Hepatocyte (in vitro differentiated cells): ENCODE measurements around the gene LDHAL6B. TPM values are rescaled to one million over a fixed set of nuclear protein-coding genes. Genes with fewer than 3 reads are reported as not detected.

Experiments
- DNase-seq: peaks from one replicate; pipeline ENCODE4 v3.0.0-alpha.2; 2016; ENCODE audit warnings: low spot score
- H2AFZ ChIP-seq: fragments of 200-600 bp; sonication (generic); 2 replicates; pipeline ENCODE4 v1.6.0; 2016; ENCODE audit warnings: antibody characterized with exemption, mild to moderate bottlenecking
- H3K27ac ChIP-seq: fragments of 200-600 bp; sonication (generic); 2 replicates; pipeline ENCODE4 v1.5.1; 2016; ENCODE audit warnings: mild to moderate bottlenecking
- H3K27me3 ChIP-seq: fragments of 200-600 bp; sonication (generic); 2 replicates; pipeline ENCODE4 v1.6.1; 2016
- H3K36me3 ChIP-seq: fragments of 200-600 bp; sonication (generic); replicated peaks from 2 replicates; pipeline ENCODE4 v1.5.1; 2016; ENCODE audit warnings: low read depth; ENCODE audit not compliant: insufficient read depth
- H3K4me1 ChIP-seq: fragments of 200-600 bp; sonication (generic); 2 replicates; pipeline ENCODE4 v1.5.1; 2016; ENCODE audit warnings: mild to moderate bottlenecking, moderate library complexity; ENCODE audit not compliant: insufficient read depth
- H3K4me2 ChIP-seq: fragments of 200-600 bp; sonication (generic); 2 replicates; pipeline ENCODE4 v1.6.0; 2016
- H3K4me3 ChIP-seq: fragments of 200-600 bp; sonication (generic); 2 replicates; pipeline ENCODE4 v1.5.1; 2016; ENCODE audit warnings: mild to moderate bottlenecking
- H3K79me2 ChIP-seq: fragments of 200-600 bp; sonication (generic); 2 replicates; pipeline ENCODE4 v1.6.0; 2017; ENCODE audit warnings: mild to moderate bottlenecking
- H3K9me2 ChIP-seq: fragments of 200-600 bp; sonication (generic); replicated peaks from 2 replicates; pipeline ENCODE4 v1.6.0; 2017; ENCODE audit warnings: mild to moderate bottlenecking; ENCODE audit not compliant: insufficient read depth
- H3K9me3 ChIP-seq: fragments of 200-600 bp; sonication (generic); 2 replicates; pipeline ENCODE4 v1.5.1; 2016; ENCODE audit warnings: low read depth, mild to moderate bottlenecking
- H4K20me1 ChIP-seq: fragments of 200-600 bp; sonication (generic); 2 replicates; pipeline ENCODE4 v1.6.0; 2016; ENCODE audit warnings: mild to moderate bottlenecking; ENCODE audit not compliant: insufficient read depth, poor library complexity, severe bottlenecking
- CTCF ChIP-seq: fragments of 200-600 bp; sonication (generic); IDR thresholded peaks from 2 replicates; pipeline ENCODE4 v1.5.1; 2016; ENCODE audit warnings: antibody characterized with exemption, mild to moderate bottlenecking; ENCODE audit not compliant: poor library complexity
- EZH2 ChIP-seq: fragments of 200-600 bp; sonication (generic); IDR thresholded peaks from 2 replicates; pipeline ENCODE4 v1.6.1; 2016; ENCODE audit warnings: antibody characterized with exemption, mild to moderate bottlenecking, borderline replicate concordance
- EZH2phosphoT487 ChIP-seq: fragments of 200-600 bp; sonication (generic); IDR thresholded peaks from one replicate; pipeline ENCODE4 v1.6.1; 2018; ENCODE audit warnings: antibody characterized with exemption, mild to moderate bottlenecking, low read depth, moderate library complexity; ENCODE audit not compliant: unreplicated experiment, severe bottlenecking
- WGBS: methylation state at CpG from one replicate; pipeline ENCODE4 v1.1.6; 2016; ENCODE audit warnings: low lambda C conversion rate; ENCODE audit errors: missing lambda C conversion rate; 5-methylcytosine and 5-hydroxymethylcytosine counted together
- polyA plus RNA-seq: library from polyadenylated mRNA; unstranded; fragments of >200 nt; fragmentation: Nextera tagmentation; extraction: Ambion mirVana; gene quantifications from 2 replicates; pipeline ENCODE4 v1.2.1, GENCODE V29; 2016
- total RNA-seq: library from RNA; depleted of rRNA; stranded (reverse); fragments of >200 nt; gene quantifications from 2 replicates; pipeline ENCODE4 v1.2.3, GENCODE V29; 2014

Gene LDHAL6B
- total and polyA plus RNA-seq, 2 experiments from 2014 or later = 0.17 TPM; not detected in 1

- no peak for DNase-seq
- Histone ChIP-seq H3K4me2 (no peak overlapping the region), H2AFZ (no peak overlapping the region)
These were observed 32.4 kb upstream of the LDHAL6B start for GRCh38 chr15:59174151-59174834.

DNA sequence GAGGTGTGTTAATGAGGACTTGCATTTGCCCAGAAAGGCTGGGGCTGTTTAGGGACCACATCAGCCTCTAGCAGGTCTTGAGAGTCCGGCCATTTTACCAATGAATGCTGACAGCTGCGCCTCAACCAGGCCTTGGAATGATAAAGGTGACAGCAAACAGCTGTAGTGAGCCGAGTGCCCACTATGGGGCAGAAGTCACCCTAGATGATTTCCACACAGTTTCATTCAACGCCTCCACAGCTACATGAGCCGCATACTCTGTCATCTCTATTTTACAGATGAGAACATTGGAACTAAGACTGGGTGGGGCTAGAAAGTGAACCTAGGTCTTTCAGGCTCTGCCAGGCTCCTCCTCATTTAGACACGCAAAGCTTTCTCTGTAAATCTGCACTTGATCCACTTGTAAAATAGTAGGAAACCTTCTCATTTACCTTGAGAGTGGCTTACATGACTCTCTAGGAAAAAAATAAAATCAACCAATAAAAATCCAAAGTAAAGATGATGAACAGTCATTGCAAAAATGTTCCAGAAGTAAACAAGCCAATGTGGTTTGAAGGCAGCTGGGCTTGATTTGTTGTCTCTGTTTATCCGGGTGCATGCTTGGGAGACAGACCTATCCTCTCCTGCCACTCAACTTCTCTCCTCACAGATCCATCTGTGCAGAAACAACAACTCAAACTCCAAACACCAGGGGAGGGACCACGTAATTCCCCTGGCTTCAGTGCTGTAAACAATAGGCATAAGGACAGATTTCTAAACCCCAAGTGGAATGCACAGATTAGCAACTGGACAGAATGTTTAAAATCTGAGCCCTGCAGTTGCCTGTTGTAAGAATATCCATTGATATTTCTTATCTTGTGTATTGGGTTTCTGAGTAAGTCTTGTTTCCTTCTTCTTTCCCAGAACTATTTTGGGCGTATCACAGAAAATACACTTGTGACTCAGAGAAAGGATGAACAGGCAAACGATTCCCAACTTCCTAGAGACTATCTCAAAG is 31.5 kb upstream of the LDHAL6B start:
- no peak overlapping the region for H2AFZ ChIP-seq
- TF ChIP-seq EZH2phosphoT487 = no peak
- peak; percentile 69 for TF ChIP-seq CTCF
- no peak for TF ChIP-seq EZH2
- no peaks in the 10 kb centered on the region for H3K36me3 ChIP-seq
- H4K20me1 ChIP-seq = no peaks in the 10 kb centered on the region
- 42% methylated on average over 10 of the region's 10 CpGs for WGBS
- no peaks in the 10 kb centered on the region for H3K27me3 ChIP-seq
- DNase-seq = peak; percentile 81
- no peaks in the 10 kb centered on the region for H3K9me3 ChIP-seq
- H3K9me2 ChIP-seq = no peaks in the 10 kb centered on the region
- H3K79me2 ChIP-seq = no peaks in the 10 kb centered on the region
- H3K27ac ChIP-seq = peak overlapping the region; percentile 41
- peak overlapping the region; percentile 17 for H3K4me2 ChIP-seq
- no peak overlapping the region for H3K4me3 ChIP-seq
- peaks cover 12% of the 10 kb centered on the region for H3K4me1 ChIP-seq

More at GRCh38 chr15:59174151-59174834, 32.4 kb upstream of the LDHAL6B start:
- WGBS = 91% methylated on average over 12 of the region's 12 CpGs
- H3K9me3 ChIP-seq = no peaks in the 10 kb centered on the region
- H3K4me3 ChIP-seq = no peak overlapping the region
- H3K4me1 ChIP-seq = peaks cover 15% of the 10 kb centered on the region
- no peaks in the 10 kb centered on the region for H3K36me3 ChIP-seq
- H3K9me2 ChIP-seq = no peaks in the 10 kb centered on the region
- no peak for TF ChIP-seq EZH2
- no peak for TF ChIP-seq EZH2phosphoT487
- no peak for TF ChIP-seq CTCF
- no peaks in the 10 kb centered on the region for H3K79me2 ChIP-seq
- no peaks in the 10 kb centered on the region for H3K27me3 ChIP-seq
- no peaks in the 10 kb centered on the region for H4K20me1 ChIP-seq
- no peak overlapping the region for H3K27ac ChIP-seq

DNA sequence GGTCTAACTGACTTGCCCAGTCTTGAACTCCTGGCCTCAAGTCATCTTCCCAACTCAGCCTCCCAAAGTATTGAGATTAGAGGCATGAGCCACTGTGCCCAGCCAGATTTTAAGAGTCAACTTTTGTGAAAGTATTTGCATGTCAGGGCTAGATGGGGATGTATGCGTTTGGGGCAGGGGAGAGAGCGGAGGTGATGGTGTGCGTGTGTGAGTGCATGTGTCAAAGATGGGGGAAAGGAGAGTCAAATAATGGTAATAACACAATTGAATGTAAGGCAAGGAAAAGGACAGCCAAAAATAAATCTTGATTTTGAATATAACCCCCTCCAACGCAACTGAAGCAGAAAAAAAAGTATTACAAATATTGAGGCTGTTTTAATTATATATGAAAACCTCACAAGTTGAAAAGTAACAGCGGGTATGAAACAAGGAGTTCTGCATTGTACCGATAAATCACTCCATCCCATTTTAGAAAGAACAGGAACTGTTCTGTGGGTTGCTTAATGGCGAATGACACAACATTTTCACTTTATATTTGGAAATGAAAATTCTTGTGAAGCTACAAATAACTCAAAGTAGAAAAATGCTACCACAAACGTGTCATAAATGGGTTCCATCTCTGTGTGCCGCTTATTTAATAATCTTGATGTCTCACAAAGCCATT is 29.9 kb upstream of the LDHAL6B start:
- no peak overlapping the region for H3K4me2 ChIP-seq
- H3K27me3 ChIP-seq = no peaks in the 10 kb centered on the region
- no peaks in the 10 kb centered on the region for H3K36me3 ChIP-seq
- H3K4me3 ChIP-seq = no peak overlapping the region
- no peaks in the 10 kb centered on the region for H3K9me3 ChIP-seq
- H3K27ac ChIP-seq = no peak overlapping the region
- H4K20me1 ChIP-seq = no peaks in the 10 kb centered on the region
- H3K9me2 ChIP-seq = no peaks in the 10 kb centered on the region
- DNase-seq = no peak
- no peaks in the 10 kb centered on the region for H3K79me2 ChIP-seq
- WGBS = 94% methylated on average over 9 of the region's 9 CpGs
- peaks cover 12% of the 10 kb centered on the region for H3K4me1 ChIP-seq
- no peak overlapping the region for H2AFZ ChIP-seq
- no peak for TF ChIP-seq CTCF
- TF ChIP-seq EZH2phosphoT487 = no peak
- TF ChIP-seq EZH2 = no peak
